Neural cell (in vitro differentiated cells): ENCODE results near the gene SPOP. TPM values are rescaled to one million over a fixed set of nuclear protein-coding genes. Genes with fewer than 3 reads are reported as not detected.

Experiments
- H2AFZ ChIP-seq: fragments of 200-600, 300-800 bp; sonication (generic), shearing (Covaris generic); 2 replicates; pipeline ENCODE4 v1.6.0; 2014; ENCODE audit warnings: low read depth, mild to moderate bottlenecking, antibody characterized with exemption, low read length, moderate library complexity
- H3F3A ChIP-seq: fragments of 200-600 bp; shearing (Covaris generic); 2 replicates; pipeline ENCODE4 v1.6.1; 2016; ENCODE audit warnings: mild to moderate bottlenecking, moderate library complexity, mixed read lengths, antibody characterized with exemption, low read length; ENCODE audit not compliant: insufficient read depth, poor library complexity, severe bottlenecking
- H3K27ac ChIP-seq: fragments of 200-600, 300-800 bp; sonication (generic), shearing (Covaris generic); 2 replicates; pipeline ENCODE4 v1.5.1; 2014; ENCODE audit warnings: mild to moderate bottlenecking, low read length, moderate library complexity
- H3K27me3 ChIP-seq: fragments of 300-800, 200-600 bp; sonication (generic), shearing (Covaris generic); 2 replicates; pipeline ENCODE4 v1.6.0; 2014; ENCODE audit warnings: mild to moderate bottlenecking, low read depth, low read length, moderate library complexity; ENCODE audit not compliant: insufficient read depth
- H3K36me3 ChIP-seq: fragments of 300-800, 200-600 bp; sonication (generic), shearing (Covaris generic); 2 replicates; pipeline ENCODE4 v1.5.1; 2014; ENCODE audit warnings: mild to moderate bottlenecking, antibody characterized with exemption, low read length, moderate library complexity; ENCODE audit not compliant: insufficient read depth
- H3K4me2 ChIP-seq: fragments of 300-800, 200-600 bp; sonication (generic), shearing (Covaris generic); 2 replicates; pipeline ENCODE4 v1.6.0; 2014; ENCODE audit warnings: mild to moderate bottlenecking, low read length
- H3K4me3 ChIP-seq: fragments of 300-800, 200-600 bp; sonication (generic), shearing (Covaris generic); 2 replicates; pipeline ENCODE4 v1.5.1; 2014; ENCODE audit warnings: mild to moderate bottlenecking, low read length, moderate library complexity
- H3K79me2 ChIP-seq: fragments of 200-600 bp; shearing (Covaris generic); replicated peaks from 2 replicates; pipeline ENCODE4 v1.6.0; 2014; ENCODE audit warnings: mild to moderate bottlenecking, low read length, moderate library complexity; ENCODE audit not compliant: insufficient read depth
- H3K9ac ChIP-seq: fragments of 300-800, 200-600 bp; sonication (generic), shearing (Covaris generic); 2 replicates; pipeline ENCODE4 v1.6.1; 2016; ENCODE audit warnings: mild to moderate bottlenecking, low read length, mixed read lengths
- H3K9me2 ChIP-seq: fragments of 200-600 bp; shearing (Covaris generic); 2 replicates; pipeline ENCODE4 v1.6.1; 2016; ENCODE audit warnings: mild to moderate bottlenecking, low read length, mixed read lengths; ENCODE audit not compliant: insufficient read depth
- H3K9me3 ChIP-seq: fragments of 200-600, 300-800 bp; sonication (generic), shearing (Covaris generic); 2 replicates; pipeline ENCODE4 v1.6.1; 2016; ENCODE audit warnings: mild to moderate bottlenecking, mixed run types, low read length, moderate library complexity, mixed read lengths
- H4K20me1 ChIP-seq: fragments of 200-600 bp; shearing (Covaris generic); 2 replicates; pipeline ENCODE4 v1.6.1; 2016; ENCODE audit warnings: mild to moderate bottlenecking, mixed run types; ENCODE audit not compliant: insufficient read depth
- CTCF ChIP-seq: fragments of 450-650 bp; IDR thresholded peaks from 2 replicates; pipeline ENCODE4 v1.5.1; 2014; ENCODE audit warnings: antibody characterized with exemption, mild to moderate bottlenecking, moderate library complexity; ENCODE audit not compliant: poor library complexity, severe bottlenecking
- EP300 ChIP-seq: fragments of 450-650 bp; conservative IDR thresholded peaks from 2 replicates; pipeline ENCODE4 v1.6.1; 2014; ENCODE audit warnings: antibody characterized with exemption, mild to moderate bottlenecking, moderate library complexity; ENCODE audit not compliant: poor library complexity, severe bottlenecking
- EZH2 ChIP-seq: fragments of 200-600, 300-800 bp; shearing (Covaris generic), sonication (generic); IDR thresholded peaks from 2 replicates; pipeline ENCODE4 v1.6.1; 2014; ENCODE audit warnings: antibody characterized with exemption, low read length, borderline replicate concordance, mild to moderate bottlenecking; ENCODE audit not compliant: insufficient read depth, poor library complexity, severe bottlenecking
- MXI1 ChIP-seq: fragments of 450-650 bp; conservative IDR thresholded peaks from 2 replicates; pipeline ENCODE4 v1.6.1; 2014; ENCODE audit warnings: antibody characterized with exemption, mild to moderate bottlenecking; ENCODE audit not compliant: poor library complexity, severe bottlenecking
- POLR2AphosphoS5 ChIP-seq: IDR thresholded peaks from 2 replicates; pipeline ENCODE4 v1.6.1; 2012
- RAD21 ChIP-seq: fragments of 450-650 bp; conservative IDR thresholded peaks from 2 replicates; pipeline ENCODE4 v1.6.1; 2014; ENCODE audit warnings: antibody characterized with exemption, mild to moderate bottlenecking, moderate library complexity
- SMC3 ChIP-seq: fragments of 450-650 bp; conservative IDR thresholded peaks from 2 replicates; pipeline ENCODE4 v1.6.1; 2014; ENCODE audit warnings: antibody characterized with exemption, mild to moderate bottlenecking, moderate library complexity; ENCODE audit not compliant: poor library complexity
- TAF1 ChIP-seq: IDR thresholded peaks from 2 replicates; pipeline ENCODE4 v1.6.1; 2012; ENCODE audit warnings: low read depth
- polyA plus RNA-seq: library from polyadenylated mRNA; depleted of rRNA; stranded (reverse); fragments of >200 nt; gene quantifications from 2 replicates; pipeline ENCODE4 v1.2.3, GENCODE V29; 2014
- TF ChIP-seq, protein P1 (sequence below): IDR thresholded peaks from 2 replicates; pipeline ENCODE4 v1.6.1; 2012; ENCODE audit warnings: borderline replicate concordance

SPOP gene
- polyA plus RNA-seq, 1 donor from 2014 or later = 71.9 TPM

GRCh38 chr17:49576917-49577649 is 100.8 kb downstream of the SPOP start:
- Histone ChIP-seq H3K4me3 (peak overlapping the region; percentile 80), H2AFZ (peak overlapping the region; percentile 6), H3K27ac (no peak overlapping the region)

GRCh38 chr17:49576088-49576916 is 101.6 kb downstream of the SPOP start:
- Histone ChIP-seq H4K20me1 (no peaks in the 10 kb centered on the region), H3K36me3 (no peaks in the 10 kb centered on the region), H3K27me3 (peaks cover 44% of the 10 kb centered on the region), H3K27ac (no peak overlapping the region), H3F3A (no peaks in the 10 kb centered on the region), H3K9me2 (no peaks in the 10 kb centered on the region), H3K9me3 (no peaks in the 10 kb centered on the region), H3K4me2 (peak overlapping the region; percentile 27), H2AFZ (peak overlapping the region; percentile 6), H3K4me3 (peak overlapping the region; percentile 80), H3K79me2 (no peaks in the 10 kb centered on the region), H3K9ac (peak overlapping the region; percentile 56)
- TF ChIP-seq EP300 (no peak), TAF1 (no peak), RAD21 (no peak), SMC3 (no peak), CTCF (no peak)
- TF ChIP-seq, protein P1, sequence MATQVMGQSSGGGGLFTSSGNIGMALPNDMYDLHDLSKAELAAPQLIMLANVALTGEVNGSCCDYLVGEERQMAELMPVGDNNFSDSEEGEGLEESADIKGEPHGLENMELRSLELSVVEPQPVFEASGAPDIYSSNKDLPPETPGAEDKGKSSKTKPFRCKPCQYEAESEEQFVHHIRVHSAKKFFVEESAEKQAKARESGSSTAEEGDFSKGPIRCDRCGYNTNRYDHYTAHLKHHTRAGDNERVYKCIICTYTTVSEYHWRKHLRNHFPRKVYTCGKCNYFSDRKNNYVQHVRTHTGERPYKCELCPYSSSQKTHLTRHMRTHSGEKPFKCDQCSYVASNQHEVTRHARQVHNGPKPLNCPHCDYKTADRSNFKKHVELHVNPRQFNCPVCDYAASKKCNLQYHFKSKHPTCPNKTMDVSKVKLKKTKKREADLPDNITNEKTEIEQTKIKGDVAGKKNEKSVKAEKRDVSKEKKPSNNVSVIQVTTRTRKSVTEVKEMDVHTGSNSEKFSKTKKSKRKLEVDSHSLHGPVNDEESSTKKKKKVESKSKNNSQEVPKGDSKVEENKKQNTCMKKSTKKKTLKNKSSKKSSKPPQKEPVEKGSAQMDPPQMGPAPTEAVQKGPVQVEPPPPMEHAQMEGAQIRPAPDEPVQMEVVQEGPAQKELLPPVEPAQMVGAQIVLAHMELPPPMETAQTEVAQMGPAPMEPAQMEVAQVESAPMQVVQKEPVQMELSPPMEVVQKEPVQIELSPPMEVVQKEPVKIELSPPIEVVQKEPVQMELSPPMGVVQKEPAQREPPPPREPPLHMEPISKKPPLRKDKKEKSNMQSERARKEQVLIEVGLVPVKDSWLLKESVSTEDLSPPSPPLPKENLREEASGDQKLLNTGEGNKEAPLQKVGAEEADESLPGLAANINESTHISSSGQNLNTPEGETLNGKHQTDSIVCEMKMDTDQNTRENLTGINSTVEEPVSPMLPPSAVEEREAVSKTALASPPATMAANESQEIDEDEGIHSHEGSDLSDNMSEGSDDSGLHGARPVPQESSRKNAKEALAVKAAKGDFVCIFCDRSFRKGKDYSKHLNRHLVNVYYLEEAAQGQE = no peak

More at GRCh38 chr17:49576917-49577649, 100.8 kb downstream of the SPOP start:
- Histone ChIP-seq H3K9ac (peak overlapping the region; percentile 56), H3F3A (no peaks in the 10 kb centered on the region), H3K9me2 (no peaks in the 10 kb centered on the region), H4K20me1 (no peaks in the 10 kb centered on the region), H3K36me3 (no peaks in the 10 kb centered on the region), H3K4me2 (peak overlapping the region; percentile 27), H3K79me2 (no peaks in the 10 kb centered on the region), H3K27me3 (peaks cover 40% of the 10 kb centered on the region), H3K9me3 (no peaks in the 10 kb centered on the region)
- no peak for TF ChIP-seq MXI1
- TF ChIP-seq, protein P1 = no peak
- no peak for TF ChIP-seq POLR2AphosphoS5
- TF ChIP-seq EZH2 = no peak
- no peak for TF ChIP-seq CTCF
- TF ChIP-seq TAF1 = no peak
- TF ChIP-seq EP300 = no peak
- no peak for TF ChIP-seq SMC3
- no peak for TF ChIP-seq RAD21
